ENCODE measurements around the gene PLCH1. TPM values are rescaled to one million over a fixed set of nuclear protein-coding genes. Genes with fewer than 3 reads are reported as not detected.
"Not testable (repeated sequence)": the region's sequence is repeated elsewhere in the genome, so short reads cannot be mapped to it uniquely, and the experiment has no call there.

PLCH1 gene
- total RNA-seq, 1 experiment from 2014 or later: 5.2 TPM

DNA sequence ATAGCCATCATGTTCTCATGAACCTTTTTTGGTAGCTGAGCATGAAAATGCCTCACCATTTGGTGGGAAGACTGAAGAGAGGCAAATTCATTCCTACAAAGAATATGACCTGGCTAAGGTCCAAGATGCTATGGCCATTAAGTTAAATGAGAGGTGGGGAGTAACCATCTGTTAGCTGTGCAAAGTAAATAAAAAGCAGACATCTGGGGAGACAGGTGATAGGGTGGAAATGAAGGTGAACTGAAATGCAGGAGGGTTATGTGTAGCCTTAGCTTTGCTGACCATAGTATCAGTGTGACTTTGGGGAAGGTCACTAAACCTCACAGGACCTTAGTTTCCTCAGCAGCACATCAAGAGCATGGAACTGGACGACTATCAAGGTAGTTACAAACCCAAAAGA, 340.4 kb downstream of the PLCH1 start:
- no peak overlapping the region for H3K4me3 ChIP-seq (ENCODE audit: insufficient read depth, low read depth, low read length)
- DNase-seq: no peak
- no peaks in the 10 kb centered on the region for H3K36me3 ChIP-seq (replicated peaks; ENCODE audit: control insufficient read depth, insufficient read depth, low read length)
- H3K27me3 ChIP-seq (ENCODE audit: control insufficient read depth, insufficient read depth, low read length): no peaks in the 10 kb centered on the region

GRCh38 chr3:155402656-155403055, 342.2 kb downstream of the PLCH1 start:
- no peaks in the 10 kb centered on the region for H3K36me3 ChIP-seq (replicated peaks; ENCODE audit: control insufficient read depth, insufficient read depth, low read length)
- no peak for DNase-seq
- no peak overlapping the region for H3K4me3 ChIP-seq (ENCODE audit: insufficient read depth, low read depth, low read length)
- H3K27me3 ChIP-seq (ENCODE audit: control insufficient read depth, insufficient read depth, low read length): no peaks in the 10 kb centered on the region

GRCh38 chr3:155398046-155398445, 346.8 kb downstream of the PLCH1 start:
- DNase-seq: no peak
- no peaks in the 10 kb centered on the region for H3K27me3 ChIP-seq (ENCODE audit: control insufficient read depth, insufficient read depth, low read length)
- no peak overlapping the region for H3K4me3 ChIP-seq (ENCODE audit: insufficient read depth, low read depth, low read length)
- no peaks in the 10 kb centered on the region for H3K36me3 ChIP-seq (replicated peaks; ENCODE audit: control insufficient read depth, insufficient read depth, low read length)

GRCh38 chr3:155394896-155395295, 350.0 kb downstream of the PLCH1 start:
- H3K4me3 ChIP-seq (ENCODE audit: insufficient read depth, low read depth, low read length); DNase-seq; H3K27me3 ChIP-seq (ENCODE audit: control insufficient read depth, insufficient read depth, low read length): not testable (repeated sequence)

GRCh38 chr3:155394240-155394639, 350.6 kb downstream of the PLCH1 start:
- no peak for DNase-seq
- Histone ChIP-seq H3K36me3 (replicated peaks; ENCODE audit: control insufficient read depth, insufficient read depth, low read length) (no peaks in the 10 kb centered on the region), H3K27me3 (ENCODE audit: control insufficient read depth, insufficient read depth, low read length) (no peaks in the 10 kb centered on the region), H3K4me3 (ENCODE audit: insufficient read depth, low read depth, low read length) (no peak overlapping the region)

More at GRCh38 chr3:155394896-155395295, 350.0 kb downstream of the PLCH1 start:
- H3K36me3 ChIP-seq (replicated peaks; ENCODE audit: control insufficient read depth, insufficient read depth, low read length): not testable (repeated sequence)

GRCh38 chr3:155393316-155393715, 351.6 kb downstream of the PLCH1 start:
- H3K27me3 ChIP-seq (ENCODE audit: control insufficient read depth, insufficient read depth, low read length): no peaks in the 10 kb centered on the region
- DNase-seq: no peak
- H3K4me3 ChIP-seq (ENCODE audit: insufficient read depth, low read depth, low read length): no peak overlapping the region
- H3K36me3 ChIP-seq (replicated peaks; ENCODE audit: control insufficient read depth, insufficient read depth, low read length): no peaks in the 10 kb centered on the region

- no peak overlapping the region for H3K4me3 ChIP-seq (ENCODE audit: insufficient read depth, low read depth, low read length)
- no peaks in the 10 kb centered on the region for H3K36me3 ChIP-seq (replicated peaks; ENCODE audit: control insufficient read depth, insufficient read depth, low read length)
- DNase-seq: no peak
- no peaks in the 10 kb centered on the region for H3K27me3 ChIP-seq (ENCODE audit: control insufficient read depth, insufficient read depth, low read length)
Measured at GRCh38 chr3:155392138-155392537, 352.7 kb downstream of the PLCH1 start.

DNA sequence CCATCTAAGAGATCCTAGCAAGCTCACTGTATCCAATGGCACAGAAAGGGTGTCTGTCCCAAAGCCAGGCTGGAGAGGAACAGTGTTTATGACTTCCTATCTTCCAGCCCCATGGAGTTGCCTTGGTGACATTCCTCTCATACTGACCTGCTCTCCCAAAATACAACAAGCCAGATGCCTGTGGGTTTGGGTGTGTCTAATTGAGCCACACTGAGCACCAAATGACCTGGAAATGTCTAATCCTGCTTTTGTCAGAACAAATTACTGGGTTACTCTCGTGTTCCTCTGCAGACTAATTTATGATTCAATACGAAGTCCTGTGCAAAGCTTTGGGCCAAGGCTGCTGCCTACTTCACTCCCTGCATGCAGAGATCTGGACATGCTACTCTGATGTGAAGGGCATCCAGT, 353.3 kb downstream of the PLCH1 start:
- Histone ChIP-seq H3K27me3 (ENCODE audit: control insufficient read depth, insufficient read depth, low read length) (no peaks in the 10 kb centered on the region), H3K36me3 (replicated peaks; ENCODE audit: control insufficient read depth, insufficient read depth, low read length) (no peaks in the 10 kb centered on the region), H3K4me3 (ENCODE audit: insufficient read depth, low read depth, low read length) (no peak overlapping the region)
- DNase-seq: no peak

- DNase-seq: no peak
- Histone ChIP-seq H3K36me3 (replicated peaks; ENCODE audit: control insufficient read depth, insufficient read depth, low read length) (no peaks in the 10 kb centered on the region), H3K4me3 (ENCODE audit: insufficient read depth, low read depth, low read length) (no peak overlapping the region)
Measured at GRCh38 chr3:155391104-155391503, 353.8 kb downstream of the PLCH1 start.

GRCh38 chr3:155390351-155390750, 354.5 kb downstream of the PLCH1 start:
- DNase-seq: no peak
- Histone ChIP-seq H3K36me3 (replicated peaks; ENCODE audit: control insufficient read depth, insufficient read depth, low read length) (no peaks in the 10 kb centered on the region), H3K27me3 (ENCODE audit: control insufficient read depth, insufficient read depth, low read length) (no peaks in the 10 kb centered on the region), H3K4me3 (ENCODE audit: insufficient read depth, low read depth, low read length) (no peak overlapping the region)

More at GRCh38 chr3:155391104-155391503, 353.8 kb downstream of the PLCH1 start:
- H3K27me3 ChIP-seq (ENCODE audit: control insufficient read depth, insufficient read depth, low read length): no peaks in the 10 kb centered on the region

- DNase-seq: no peak
- Histone ChIP-seq H3K36me3 (replicated peaks; ENCODE audit: control insufficient read depth, insufficient read depth, low read length) (no peaks in the 10 kb centered on the region), H3K27me3 (ENCODE audit: control insufficient read depth, insufficient read depth, low read length) (no peaks in the 10 kb centered on the region), H3K4me3 (ENCODE audit: insufficient read depth, low read depth, low read length) (no peak overlapping the region)
Measured at GRCh38 chr3:155388417-155388816, 356.5 kb downstream of the PLCH1 start.

DNA sequence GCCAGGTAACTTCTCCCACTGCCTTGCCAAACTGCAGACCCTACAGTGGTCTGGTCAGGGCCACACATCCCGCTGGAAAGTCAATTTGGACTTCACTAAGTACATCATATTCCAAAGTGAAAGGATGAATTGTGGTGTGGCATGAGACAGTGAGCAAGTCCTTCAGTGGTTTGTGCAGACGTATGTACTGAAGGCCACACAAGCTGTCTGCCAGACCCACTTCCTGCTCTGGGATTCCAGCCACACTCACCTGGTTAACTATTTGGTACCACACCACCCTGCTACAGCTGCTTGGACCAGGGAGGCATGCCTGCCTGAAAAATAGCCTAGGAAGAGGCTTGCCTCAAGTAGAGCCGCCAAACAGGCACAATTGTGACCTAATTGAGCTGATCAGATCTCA, 357.3 kb downstream of the PLCH1 start:
- H3K36me3 ChIP-seq (replicated peaks; ENCODE audit: control insufficient read depth, insufficient read depth, low read length): no peaks in the 10 kb centered on the region
- H3K4me3 ChIP-seq (ENCODE audit: insufficient read depth, low read depth, low read length): no peak overlapping the region
- no peaks in the 10 kb centered on the region for H3K27me3 ChIP-seq (ENCODE audit: control insufficient read depth, insufficient read depth, low read length)
- no peak for DNase-seq

- H3K27me3 ChIP-seq (ENCODE audit: control insufficient read depth, insufficient read depth, low read length): no peaks in the 10 kb centered on the region
- H3K4me3 ChIP-seq (ENCODE audit: insufficient read depth, low read depth, low read length): no peak overlapping the region
- DNase-seq: no peak
- no peaks in the 10 kb centered on the region for H3K36me3 ChIP-seq (replicated peaks; ENCODE audit: control insufficient read depth, insufficient read depth, low read length)
Measured at GRCh38 chr3:155386919-155387318, 358.0 kb downstream of the PLCH1 start.

DNA sequence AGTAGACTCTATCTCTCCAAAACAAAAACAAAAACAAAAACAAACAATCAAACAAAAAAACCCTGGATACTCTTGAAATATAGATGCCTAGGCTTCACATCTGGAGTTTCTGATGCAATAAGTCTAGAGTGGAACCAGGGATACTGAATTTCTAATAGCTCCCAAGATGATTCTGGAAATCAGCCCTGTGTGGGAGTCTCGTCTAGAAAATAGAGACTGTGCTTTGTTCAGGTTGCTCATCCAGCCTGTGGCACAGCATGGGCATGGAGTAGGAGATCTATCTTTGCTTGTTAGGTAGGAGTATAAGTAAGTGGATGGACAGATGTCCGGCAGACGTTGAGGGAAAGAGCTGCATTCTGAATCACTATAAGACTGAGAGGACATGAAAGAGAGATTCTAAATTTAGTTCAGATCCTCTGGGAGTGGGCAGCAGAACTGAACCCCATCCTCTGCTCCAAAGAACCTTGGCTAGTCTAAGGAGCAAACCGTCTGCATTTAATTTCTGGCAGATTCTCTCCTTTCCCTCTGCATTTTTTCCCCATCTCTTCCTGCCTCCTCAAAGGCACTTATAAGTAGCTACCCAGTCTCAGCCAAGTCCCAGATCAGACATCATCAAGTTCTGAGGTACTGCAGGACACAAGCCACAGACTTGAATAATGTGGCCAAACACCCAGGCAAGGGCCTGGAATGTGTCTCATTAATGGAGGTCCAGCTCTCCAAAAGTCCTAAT, 358.8 kb downstream of the PLCH1 start:
- no peak for DNase-seq
- H3K36me3 ChIP-seq (replicated peaks; ENCODE audit: control insufficient read depth, insufficient read depth, low read length): no peaks in the 10 kb centered on the region
- H3K4me3 ChIP-seq (ENCODE audit: insufficient read depth, low read depth, low read length): no peak overlapping the region
- no peaks in the 10 kb centered on the region for H3K27me3 ChIP-seq (ENCODE audit: control insufficient read depth, insufficient read depth, low read length)

DNA sequence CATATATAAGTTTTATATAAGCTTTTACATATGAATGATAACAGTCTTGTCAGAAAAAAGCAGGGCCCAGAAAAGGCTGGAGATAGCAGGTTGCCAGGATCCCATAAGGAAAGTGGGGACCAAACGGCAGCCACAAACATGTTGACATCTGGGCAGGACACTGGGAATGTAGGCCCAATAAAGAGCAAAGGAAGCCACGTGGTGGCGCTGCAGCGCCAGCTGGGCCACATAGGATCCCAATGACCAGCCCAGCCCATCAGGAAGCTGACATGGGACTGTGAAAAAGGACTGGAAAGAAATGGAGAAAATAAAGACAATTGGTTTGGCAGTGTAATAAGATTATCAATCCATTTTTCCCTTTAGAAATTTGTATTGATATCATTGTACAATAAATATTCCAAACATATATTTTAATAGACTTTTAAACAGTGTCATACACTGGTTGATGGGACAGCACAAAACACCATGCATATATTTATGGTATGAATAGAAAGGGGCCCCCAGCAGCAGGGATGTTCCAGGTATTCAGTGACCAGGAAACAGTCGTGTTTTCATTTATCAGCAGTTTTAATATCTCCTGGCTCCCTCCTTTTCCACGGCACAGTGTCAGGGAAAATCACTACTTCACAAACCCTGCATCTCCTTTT, 362.4 kb downstream of the PLCH1 start:
- Histone ChIP-seq H3K27me3 (ENCODE audit: control insufficient read depth, insufficient read depth, low read length) (no peaks in the 10 kb centered on the region), H3K4me3 (ENCODE audit: insufficient read depth, low read depth, low read length) (no peak overlapping the region), H3K36me3 (replicated peaks; ENCODE audit: control insufficient read depth, insufficient read depth, low read length) (no peaks in the 10 kb centered on the region)
- peak; percentile 32 for DNase-seq
